GM12878 (cell line): Measurements from ENCODE around the gene PTGR3. TPM values are rescaled to one million over a fixed set of nuclear protein-coding genes. Genes with fewer than 3 reads are reported as not detected.

Experiments
- ATAC-seq: fragments of 200-7000 bp; cut with Tn5 transposase; 3 replicates; pipeline ENCODE4 v1.9.1; 2020; ENCODE audit warnings: mild to moderate bottlenecking, moderate library complexity
- BruUV-seq: library from RNA; stranded (reverse); fragments of 400-500 nt; replicated peaks from 2 replicates; lab custom pipeline; 2021; lab: Mats Ljungman, UMichigan
- CTCF ChIA-PET: fragments of 300-600 bp; sonication (Branson Sonifier 250); formaldehyde crosslinking; extraction: SDS; loops from one replicate; lab custom pipeline; 2021; ENCODE audit warnings: inconsistent platforms; lab: Yijun Ruan, JAX
- POLR2A ChIA-PET: fragments of 350-600 bp; formaldehyde crosslinking; extraction: SDS; loops from one replicate; lab custom pipeline; 2021; ENCODE audit warnings: inconsistent platforms; lab: Charles Lee
- RAD21 ChIA-PET: fragments of 300-600 bp; sonication (Branson Sonifier 250); formaldehyde crosslinking; loops from one replicate; lab custom pipeline; 2023; ENCODE audit warnings: antibody characterized with exemption; ENCODE audit not compliant: unreplicated experiment; lab: Charles Lee
- SMC1A ChIA-PET: fragments of 300-600 bp; sonication (Branson Sonifier 250); formaldehyde crosslinking; loops from one replicate; lab custom pipeline; 2023; ENCODE audit not compliant: unreplicated experiment, uncharacterized antibody; lab: Charles Lee
- DNase-seq: peaks from one replicate; pipeline ENCODE4 v3.0.0-alpha.2; 2011; ENCODE audit warnings: low read depth, low spot score
- FAIRE-seq: peaks from 3 replicates; lab custom pipeline; 2011; peaks lifted over from hg19 to GRCh38; lab: Jason Lieb, UNC
- H2AFZ ChIP-seq: 2 replicates; pipeline ENCODE4 v1.6.0; 2011; ENCODE audit warnings: low read depth, low read length, control low read depth; ENCODE audit not compliant: control insufficient read depth
- H3K27ac ChIP-seq: 2 replicates; pipeline ENCODE4 v1.5.1; 2011; ENCODE audit warnings: control low read depth; ENCODE audit not compliant: control insufficient read depth, insufficient read depth
- H3K27me3 ChIP-seq, 2 experiments: replicated peaks in 1 of 2; 2 replicates each; pipeline versions ENCODE4 v1.6.0 to v1.6.1; 2011; ENCODE audit warnings: low read length in 1 of 2; ENCODE audit not compliant: control insufficient read depth in 2 of 2, insufficient read depth in 2 of 2
- H3K36me3 ChIP-seq, 2 experiments: 2 replicates each; pipeline ENCODE4 v1.5.1; 2011; ENCODE audit warnings: low read length in 1 of 2; ENCODE audit not compliant: control insufficient read depth in 2 of 2, insufficient read depth in 2 of 2
- H3K4me1 ChIP-seq: 2 replicates; pipeline ENCODE4 v1.6.1; 2011; ENCODE audit warnings: mild to moderate bottlenecking, low read length, moderate library complexity, mixed read lengths; ENCODE audit not compliant: control insufficient read depth, insufficient read depth
- H3K4me2 ChIP-seq: 2 replicates; pipeline ENCODE4 v1.6.0; 2011; ENCODE audit warnings: control low read depth; ENCODE audit not compliant: control insufficient read depth, insufficient read depth
- H3K4me3 ChIP-seq: fragments of 200-600 bp; sonication (generic); 2 replicates; pipeline ENCODE4 v1.5.1; 2016
- H3K79me2 ChIP-seq: 2 replicates; pipeline ENCODE4 v1.6.0; 2011; ENCODE audit warnings: low read length; ENCODE audit not compliant: control insufficient read depth, insufficient read depth
- H3K9ac ChIP-seq: 2 replicates; pipeline ENCODE4 v1.8.0; 2011; ENCODE audit warnings: low read length, control low read depth, mixed read lengths; ENCODE audit not compliant: control insufficient read depth, insufficient read depth
- H3K9me3 ChIP-seq: replicated peaks from 3 replicates; pipeline ENCODE4 v1.5.1; 2011; ENCODE audit warnings: mild to moderate bottlenecking, low read length; ENCODE audit not compliant: control insufficient read depth, insufficient read depth
- H4K20me1 ChIP-seq: 2 replicates; pipeline ENCODE4 v1.6.0; 2011; ENCODE audit not compliant: control insufficient read depth, insufficient read depth
- BCL11A ChIP-seq: IDR thresholded peaks from 2 replicates; pipeline ENCODE4 v1.6.1; 2011; ENCODE audit warnings: low read depth, low read length
- E2F8 ChIP-seq: fragments of 450-650 bp; IDR thresholded peaks from 2 replicates; pipeline ENCODE4 v1.6.1; 2018; ENCODE audit warnings: mild to moderate bottlenecking, low read depth, moderate library complexity; ENCODE audit not compliant: partially characterized antibody
- E4F1 ChIP-seq: fragments of 450-650 bp; IDR thresholded peaks from 2 replicates; pipeline ENCODE4 v1.6.1; 2018; ENCODE audit warnings: borderline replicate concordance, mild to moderate bottlenecking; ENCODE audit not compliant: partially characterized antibody
- HSF1 ChIP-seq: fragments of 150-350 bp; IDR thresholded peaks from 2 replicates; pipeline ENCODE4 v1.6.1; 2014; ENCODE audit warnings: mild to moderate bottlenecking, low read depth, low read length
- IRF4 ChIP-seq: IDR thresholded peaks from 2 replicates; pipeline ENCODE4 v1.6.1; 2011; ENCODE audit warnings: low read depth, low read length
- IRF5 ChIP-seq: fragments of 450-650 bp; IDR thresholded peaks from 2 replicates; pipeline ENCODE4 v1.6.1; 2017; ENCODE audit warnings: borderline replicate concordance
- JUND ChIP-seq: IDR thresholded peaks from 2 replicates; pipeline ENCODE4 v1.6.1; 2012; ENCODE audit warnings: low read depth, mild to moderate bottlenecking, low read length, improper control_type of control experiment, moderate library complexity
- MAX ChIP-seq: IDR thresholded peaks from 2 replicates; pipeline ENCODE4 v1.6.1; 2012; ENCODE audit warnings: low read depth, low read length, improper control_type of control experiment
- MTA2 ChIP-seq: fragments of 450-650 bp; IDR thresholded peaks from 2 replicates; pipeline ENCODE4 v1.6.1; 2016; ENCODE audit warnings: low read depth, mild to moderate bottlenecking, moderate library complexity
- NRF1 ChIP-seq: conservative IDR thresholded peaks from 2 replicates; pipeline ENCODE4 v1.6.1; 2011; ENCODE audit warnings: mild to moderate bottlenecking, low read depth, low read length, improper control_type of control experiment
- RELA ChIP-seq: fragments of 450-650 bp; IDR thresholded peaks from 2 replicates; pipeline ENCODE4 v1.8.0; 2014; ENCODE audit warnings: borderline replicate concordance; ENCODE audit not compliant: partially characterized antibody
- SIN3A ChIP-seq: IDR thresholded peaks from 2 replicates; pipeline ENCODE4 v1.6.1; 2012; ENCODE audit warnings: low read depth, low read length, improper control_type of control experiment
- TBL1XR1 ChIP-seq: IDR thresholded peaks from 2 replicates; pipeline ENCODE4 v1.6.1; 2012; ENCODE audit warnings: low read depth, low read length, improper control_type of control experiment
- TCF12 ChIP-seq: IDR thresholded peaks from 2 replicates; pipeline ENCODE4 v1.6.1; 2011; ENCODE audit warnings: low read depth, mild to moderate bottlenecking, low read length
- ZNF274 ChIP-seq: IDR thresholded peaks from one replicate; pipeline ENCODE4 v1.8.0; 2011; ENCODE audit not compliant: insufficient read length, insufficient read depth
- WGBS: methylation state at CpG from one replicate; pipeline ENCODE4 v1.1.6; 2016; ENCODE audit warnings: low lambda C conversion rate; ENCODE audit not compliant: insufficient replicate concordance, insufficient coverage; ENCODE audit errors: missing lambda C conversion rate; 5-methylcytosine and 5-hydroxymethylcytosine counted together
- in situ Hi-C: fragments of 300-500 bp; cut with MboI; formaldehyde crosslinking; loops from 9 replicates; pipeline ENCODE4 v1.14.3; 2018; ENCODE audit warnings: mixed read lengths
- intact Hi-C: fragments of 100-400 bp; cut with micrococcal nuclease; formaldehyde crosslinking; loops from one replicate; pipeline ENCODE4 v1.14.2; 2022; ENCODE audit not compliant: unreplicated experiment
- polyA plus RNA-seq, 11 experiments: library from polyadenylated mRNA; depleted of rRNA in 4 of 11; unstranded in 6 of 11; stranded (reverse) in 5 of 11; fragments of >200 nt; fragmentation: Nextera tagmentation in 4 of 11; fragmentation: Illumina TruSeq in 1 of 11; extraction: Ambion mirVana in 4 of 11; extraction: Trizol in 1 of 11; gene quantifications; 1 replicate in 1 of 11; 2 replicates in 10 of 11; pipeline versions ENCODE4 v1.2.1 to v1.2.3, GENCODE V29; 2011 to 2016; ENCODE audit warnings: inconsistent platforms in 2 of 11, missing spikeins in 2 of 11, low read depth in 1 of 11
- total RNA-seq, 4 experiments: library from RNA; depleted of rRNA in 3 of 4; stranded (reverse); fragments of >200 nt in 3 of 4; fragmentation: Illumina TruSeq in 1 of 4; extraction: Trizol in 1 of 4; gene quantifications; 2 replicates each; pipeline versions ENCODE4 v1.2.1 to v1.2.3, GENCODE V29; 2013 to 2021

The PTGR3 gene
- total and polyA plus RNA-seq, 10 of the 15 experiments (the other 5 are each of a cell fraction or from before 2014, with no cell fraction given): 6.2 to 69.8 (median 21.9) TPM

GRCh38 chr18:75253784-75254183 is 44.8 kb upstream of the PTGR3 start:
- no peak for FAIRE-seq
- H3K4me3 ChIP-seq: no peak overlapping the region
- ChIA-PET RAD21 (no interaction called here), SMC1A (no interaction called here), CTCF (interaction anchor here (2.9 kb wide), 1 partner anchor 9 kb away, joined by 8 read pairs; no protein-coding TSS in a partner anchor), POLR2A (no interaction called here)
- 77% methylated on average over 4 of the region's 4 CpGs for WGBS
- no peak overlapping the region for H3K4me2 ChIP-seq
- DNase-seq: no peak
- H3K4me1 ChIP-seq: peaks cover 4% of the 10 kb centered on the region; the same call in 1 of the 2 replicates
- BruUV-seq: no TSS peak
- no peaks in the 10 kb centered on the region for H4K20me1 ChIP-seq
- no peak overlapping the region for H3K27ac ChIP-seq
- no peaks in the 10 kb centered on the region for H3K36me3 ChIP-seq
- intact Hi-C loops (no loop called here), in situ Hi-C loops (no loop called here)
- no peak overlapping the region for H2AFZ ChIP-seq
- H3K9me3 ChIP-seq: no peaks in the 10 kb centered on the region
- no peak for ATAC-seq
- H3K79me2 ChIP-seq: peaks cover 8% of the 10 kb centered on the region
- no peaks in the 10 kb centered on the region for H3K27me3 ChIP-seq
- H3K9ac ChIP-seq: no peak overlapping the region
- TF ChIP-seq IRF4: no peak
- no peak for TF ChIP-seq BCL11A
- no peak for TF ChIP-seq MAX
- TF ChIP-seq HSF1: no peak
- no peak for TF ChIP-seq TBL1XR1
- TF ChIP-seq ZNF274: no peak
- no peak for TF ChIP-seq NRF1
- no peak for TF ChIP-seq E4F1
- TF ChIP-seq MTA2: no peak
- TF ChIP-seq IRF5: no peak
- TF ChIP-seq TCF12: no peak
- no peak for TF ChIP-seq E2F8
- TF ChIP-seq SIN3A: no peak
- no peak for TF ChIP-seq JUND
- no peak for TF ChIP-seq RELA
